GM12875 (cell line): ENCODE results near the gene NUP42.

Experiments used
- H3K4me3 ChIP-seq: one replicate; pipeline ENCODE4 v1.5.1; 2011; ENCODE audit warnings: low read depth, low read length, control low read depth
- TF ChIP-seq, protein P1 (sequence below): IDR thresholded peaks from 2 replicates; pipeline ENCODE4 v1.5.1; 2011; ENCODE audit warnings: low read depth, mild to moderate bottlenecking, control low read depth, inconsistent platforms, low read length, moderate library complexity, borderline replicate concordance; ENCODE audit not compliant: insufficient read depth

Gene NUP42, protein sequence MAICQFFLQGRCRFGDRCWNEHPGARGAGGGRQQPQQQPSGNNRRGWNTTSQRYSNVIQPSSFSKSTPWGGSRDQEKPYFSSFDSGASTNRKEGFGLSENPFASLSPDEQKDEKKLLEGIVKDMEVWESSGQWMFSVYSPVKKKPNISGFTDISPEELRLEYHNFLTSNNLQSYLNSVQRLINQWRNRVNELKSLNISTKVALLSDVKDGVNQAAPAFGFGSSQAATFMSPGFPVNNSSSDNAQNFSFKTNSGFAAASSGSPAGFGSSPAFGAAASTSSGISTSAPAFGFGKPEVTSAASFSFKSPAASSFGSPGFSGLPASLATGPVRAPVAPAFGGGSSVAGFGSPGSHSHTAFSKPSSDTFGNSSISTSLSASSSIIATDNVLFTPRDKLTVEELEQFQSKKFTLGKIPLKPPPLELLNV

DNA sequence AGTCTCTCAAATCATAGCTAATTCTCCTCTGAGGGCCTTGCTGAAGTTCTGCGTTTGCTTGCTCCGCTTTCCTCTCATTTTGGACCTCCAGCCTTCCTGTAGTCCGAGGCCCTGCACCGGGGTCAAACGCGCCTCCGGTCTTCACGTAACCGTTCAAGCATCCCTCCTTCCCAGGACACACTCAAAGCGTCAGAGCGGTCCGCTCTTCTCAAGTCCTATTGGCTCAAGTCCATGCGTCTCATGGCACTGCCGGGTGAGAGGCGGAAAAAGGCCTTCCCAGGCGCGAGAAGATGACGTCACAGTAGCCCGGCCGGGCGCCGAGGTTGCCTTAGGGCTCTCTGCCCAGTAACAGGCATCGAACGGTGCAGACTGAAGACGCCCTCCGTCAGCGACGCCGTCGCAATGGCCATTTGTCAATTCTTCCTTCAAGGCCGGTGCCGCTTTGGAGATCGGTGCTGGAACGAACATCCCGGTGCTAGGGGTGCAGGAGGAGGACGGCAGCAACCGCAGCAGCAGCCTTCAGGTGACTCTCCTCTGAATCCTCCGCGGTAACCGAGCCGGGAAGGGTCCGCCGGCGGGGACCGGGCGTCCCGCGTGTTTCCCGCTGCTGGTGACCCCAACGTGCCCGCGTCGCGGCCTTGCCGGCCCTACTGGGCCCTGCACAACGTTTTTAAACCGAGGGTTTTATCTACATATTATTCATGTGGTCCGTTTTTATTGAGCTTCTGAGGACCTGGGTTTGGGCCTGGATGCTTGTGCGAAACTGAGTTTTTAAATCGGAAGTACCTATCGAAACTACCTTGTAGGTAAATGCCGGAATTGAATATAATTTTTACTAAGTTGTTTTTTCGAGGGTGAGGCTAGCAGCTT lies at the start of gene NUP42:
TSS of gene NUP42 (plus strand) at position 365 of the 870 bp plus-strand sequence. CDS start at position 403, 38 bp downstream.
- peak within 1 kb of the TSS; percentile 73 for H3K4me3 ChIP-seq
- TF ChIP-seq, protein P1, sequence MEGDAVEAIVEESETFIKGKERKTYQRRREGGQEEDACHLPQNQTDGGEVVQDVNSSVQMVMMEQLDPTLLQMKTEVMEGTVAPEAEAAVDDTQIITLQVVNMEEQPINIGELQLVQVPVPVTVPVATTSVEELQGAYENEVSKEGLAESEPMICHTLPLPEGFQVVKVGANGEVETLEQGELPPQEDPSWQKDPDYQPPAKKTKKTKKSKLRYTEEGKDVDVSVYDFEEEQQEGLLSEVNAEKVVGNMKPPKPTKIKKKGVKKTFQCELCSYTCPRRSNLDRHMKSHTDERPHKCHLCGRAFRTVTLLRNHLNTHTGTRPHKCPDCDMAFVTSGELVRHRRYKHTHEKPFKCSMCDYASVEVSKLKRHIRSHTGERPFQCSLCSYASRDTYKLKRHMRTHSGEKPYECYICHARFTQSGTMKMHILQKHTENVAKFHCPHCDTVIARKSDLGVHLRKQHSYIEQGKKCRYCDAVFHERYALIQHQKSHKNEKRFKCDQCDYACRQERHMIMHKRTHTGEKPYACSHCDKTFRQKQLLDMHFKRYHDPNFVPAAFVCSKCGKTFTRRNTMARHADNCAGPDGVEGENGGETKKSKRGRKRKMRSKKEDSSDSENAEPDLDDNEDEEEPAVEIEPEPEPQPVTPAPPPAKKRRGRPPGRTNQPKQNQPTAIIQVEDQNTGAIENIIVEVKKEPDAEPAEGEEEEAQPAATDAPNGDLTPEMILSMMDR = no peak

DNA sequence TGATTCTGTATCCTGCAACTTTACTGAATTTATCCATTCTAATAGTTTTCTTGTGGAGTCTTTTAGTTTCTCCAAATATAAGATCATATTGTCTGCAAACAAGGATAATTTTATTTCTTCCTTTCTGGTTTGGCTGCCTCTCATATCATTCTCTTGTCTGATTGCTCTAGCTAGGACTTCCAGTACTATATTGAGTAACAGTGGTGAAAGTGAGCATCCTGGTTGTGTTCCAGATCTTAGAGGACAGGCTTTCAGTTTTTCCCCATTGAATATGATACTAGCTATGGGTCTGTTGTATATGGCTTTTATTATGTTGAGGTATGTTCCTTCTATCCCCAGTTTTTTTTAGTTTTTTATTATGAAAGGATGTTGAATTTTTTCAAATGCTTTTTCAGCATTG lies 48.1 kb upstream of the NUP42 start:
- TF ChIP-seq, protein P1 = no peak
- H3K4me3 ChIP-seq = no peak overlapping the region

DNA sequence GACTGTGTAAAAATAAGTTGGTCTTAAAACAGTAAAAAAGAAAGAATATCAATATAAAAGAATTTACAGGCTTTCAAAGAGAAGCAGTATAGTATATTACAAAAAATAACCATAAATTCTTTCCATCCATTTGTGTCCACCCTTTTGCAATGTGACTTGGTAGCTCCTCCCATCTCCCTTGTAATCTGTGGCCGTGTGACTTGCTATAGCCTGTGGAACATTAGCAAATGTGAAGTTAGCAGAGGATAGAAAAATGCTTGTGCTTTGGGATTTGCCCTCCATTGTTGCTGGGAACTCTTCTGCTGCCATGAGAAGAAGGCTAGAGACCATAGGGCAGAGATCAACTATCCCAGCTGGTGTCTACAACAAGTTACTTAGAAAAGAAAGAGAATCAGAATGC lies 46.1 kb upstream of the NUP42 start:
- TF ChIP-seq, protein P1 = no peak
- no peak overlapping the region for H3K4me3 ChIP-seq

DNA sequence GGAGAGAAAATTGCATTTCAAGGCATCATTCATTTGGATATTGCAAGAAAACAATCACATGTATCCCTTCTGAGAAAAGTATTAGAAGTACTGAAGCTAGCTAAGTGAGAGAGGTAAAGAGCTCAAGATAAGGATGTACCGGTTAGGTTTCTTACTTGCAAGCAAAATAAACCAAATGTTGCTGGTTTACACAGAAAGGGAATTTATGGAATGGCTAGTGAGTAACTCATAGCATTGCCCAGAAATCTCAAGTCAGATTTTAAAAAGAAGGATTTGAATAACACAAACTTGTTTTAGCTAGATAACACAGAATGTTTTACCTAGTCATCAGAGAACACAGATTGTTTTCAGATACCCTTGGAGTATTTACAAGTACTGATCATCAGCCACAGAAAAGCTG lies 45.6 kb upstream of the NUP42 start:
- H3K4me3 ChIP-seq = no peak overlapping the region
- TF ChIP-seq, protein P1 = no peak

DNA sequence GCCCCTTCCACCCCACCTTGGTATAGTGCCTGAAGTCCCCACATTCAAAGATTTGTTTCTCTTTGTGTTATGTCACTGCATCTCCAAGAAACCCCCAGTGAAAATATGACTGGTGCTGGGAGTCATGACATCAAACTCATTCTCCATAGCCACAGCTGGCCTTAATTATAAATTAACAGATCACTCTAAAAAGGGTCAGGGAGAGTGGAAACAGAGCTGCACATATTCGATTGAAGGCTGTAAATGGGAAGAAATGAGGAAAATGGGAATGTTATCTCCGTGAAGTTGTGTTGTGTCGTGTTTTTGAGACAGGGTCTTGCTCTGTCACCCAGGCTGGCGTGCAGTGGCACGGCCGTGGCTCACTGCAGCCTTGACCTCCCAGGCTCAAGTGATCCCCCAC lies 24.2 kb upstream of the NUP42 start:
- no peak overlapping the region for H3K4me3 ChIP-seq
- TF ChIP-seq, protein P1 = no peak

DNA sequence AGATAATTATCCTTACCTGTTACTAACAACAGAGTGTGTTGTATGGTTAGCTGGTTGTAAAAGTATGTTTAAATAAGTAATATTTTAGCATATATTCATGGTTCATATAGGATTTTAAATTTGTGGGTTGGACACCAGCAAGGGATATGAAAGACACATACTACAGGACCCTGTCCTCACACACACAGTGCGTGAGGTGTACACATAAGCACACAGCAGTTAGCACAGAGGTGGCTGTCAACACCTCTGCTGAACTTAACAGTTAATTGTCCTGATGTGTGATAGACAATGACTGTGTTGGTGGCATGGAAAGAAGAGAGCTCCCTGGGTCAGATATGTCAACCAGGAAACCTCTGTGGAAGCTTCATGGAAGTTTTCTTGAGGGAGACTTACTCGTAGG lies 23.3 kb upstream of the NUP42 start:
- TF ChIP-seq, protein P1 = no peak
- no peak overlapping the region for H3K4me3 ChIP-seq
